GM12892 (cell line): ENCODE measurements around the gene SLC29A3.

Experiments
- POLR2A ChIP-seq: IDR thresholded peaks from 2 replicates; pipeline ENCODE4 v1.6.1; 2011; ENCODE audit warnings: low read depth, low read length, control low read depth
- TAF1 ChIP-seq: IDR thresholded peaks from 2 replicates; pipeline ENCODE4 v1.6.1; 2011; ENCODE audit warnings: low read depth, mild to moderate bottlenecking, control low read depth, low read length, borderline replicate concordance

- TF ChIP-seq POLR2A: no peak
- no peak for TF ChIP-seq TAF1
These were observed 59.5 kb downstream of the SLC29A3 start for GRCh38 chr10:71378336-71379117.
